ENCODE results near the gene SSMEM1. TPM values are rescaled to one million over a fixed set of nuclear protein-coding genes. Genes with fewer than 3 reads are reported as not detected.
"Not testable (repeated sequence)": the region's sequence is repeated elsewhere in the genome, so short reads cannot be mapped to it uniquely, and the experiment has no call there.

Gene SSMEM1
- total RNA-seq, 1 experiment from 2014 or later, result not detected

DNA sequence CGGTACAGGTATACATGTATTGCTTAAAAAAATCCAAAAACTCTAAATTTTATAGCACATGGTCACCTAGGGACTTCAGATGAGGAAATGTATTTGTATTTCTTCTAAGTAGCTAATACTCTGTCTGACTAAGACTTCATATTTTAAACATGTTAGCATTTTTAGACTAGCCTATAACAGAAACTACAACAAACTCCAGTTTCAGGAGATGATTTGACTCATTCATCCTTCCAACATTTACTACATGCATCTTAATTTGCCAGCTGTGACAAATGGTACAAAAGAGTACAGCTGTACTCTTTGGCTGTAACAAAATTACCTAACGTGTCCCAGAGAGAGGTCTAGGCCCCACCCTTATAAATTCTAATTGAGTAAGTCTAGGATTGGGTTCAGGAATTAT is 24.7 kb upstream of the SSMEM1 start:
- Histone ChIP-seq H3K9ac (ENCODE audit: extremely low read depth, insufficient read length, low read length) (no peak overlapping the region), H3K18ac (ENCODE audit: insufficient read length, low read depth, low read length) (no peak overlapping the region), H4K91ac (ENCODE audit: insufficient read length, low read depth, low read length) (no peak overlapping the region), H3T11ph (ENCODE audit: low read length) (no peak overlapping the region), H3K23ac (ENCODE audit: insufficient read length, low read depth, low read length) (no peak overlapping the region), H4K5ac (ENCODE audit: insufficient read length, low read depth, low read length) (no peak overlapping the region), H3K56ac (ENCODE audit: insufficient read length, low read depth, low read length) (no peak overlapping the region), H3K27me3 (ENCODE audit: insufficient read depth, low read length) (no peaks in the 10 kb centered on the region), H2BK5ac (ENCODE audit: insufficient read length, low read length) (no peak overlapping the region), H3K79me1 (ENCODE audit: insufficient read depth, low read depth, low read length, poor library complexity, severe bottlenecking) (no peaks in the 10 kb centered on the region), H3K14ac (ENCODE audit: insufficient read depth, low read length) (no peak overlapping the region), H2AFZ (ENCODE audit: low read length) (no peak overlapping the region), H2BK15ac (ENCODE audit: low read depth, low read length) (no peak overlapping the region), H2BK20ac (ENCODE audit: low read depth, low read length, poor library complexity, severe bottlenecking) (no peak overlapping the region), H3K4me1 (ENCODE audit: insufficient read depth, low read length) (no peaks in the 10 kb centered on the region), H2BK12ac (ENCODE audit: insufficient read length, low read depth, low read length) (no peak overlapping the region), H3K27ac (ENCODE audit: insufficient read length, low read depth, low read length) (no peak overlapping the region), H4K20me1 (ENCODE audit: control insufficient read depth, insufficient read depth, insufficient read length) (no peaks in the 10 kb centered on the region), H2BK120ac (ENCODE audit: low read depth, low read length, poor library complexity, severe bottlenecking) (no peak overlapping the region), H3K4me2 (ENCODE audit: insufficient read depth, insufficient read length, low read length) (no peak overlapping the region), H2AK5ac (ENCODE audit: insufficient read length, low read length) (no peak overlapping the region), H4K8ac (replicated peaks; ENCODE audit: insufficient read length, low read depth, low read length) (no peak overlapping the region), H3K9me3 (ENCODE audit: control insufficient read depth, low read depth, low read length) (no peaks in the 10 kb centered on the region), H3K79me2 (ENCODE audit: insufficient read depth, low read length) (no peaks in the 10 kb centered on the region), H3K4ac (ENCODE audit: low read depth, low read length) (no peak overlapping the region), H3K23me2 (ENCODE audit: insufficient read length, low read depth, low read length, poor library complexity, severe bottlenecking) (no peaks in the 10 kb centered on the region)
- Mint-ChIP-seq H3K4me3 (no peak overlapping the region), H3K27ac (no peak overlapping the region), H3K4me1 (no peaks in the 10 kb centered on the region), H3K36me3 (ENCODE audit: insufficient read depth in 1 of 3, low read depth in 3 of 3) (peaks cover 11 to 60% (median 46%) of the 10 kb centered on the region in 3 experiments; a peak in 6 of 7 replicates), H3K9me3 (no peaks in the 10 kb centered on the region), H3K27me3 (ENCODE audit: low read depth) (no peaks in the 10 kb centered on the region)
- no peak for TF ChIP-seq CTCF (conservative IDR thresholded peaks at IDR 0.05)
- no CpG with 5 or more reads among the region's 2 CpGs for WGBS (ENCODE audit: extremely low coverage, insufficient read length, low lambda C conversion rate)
- DNase-seq, result no peak

DNA sequence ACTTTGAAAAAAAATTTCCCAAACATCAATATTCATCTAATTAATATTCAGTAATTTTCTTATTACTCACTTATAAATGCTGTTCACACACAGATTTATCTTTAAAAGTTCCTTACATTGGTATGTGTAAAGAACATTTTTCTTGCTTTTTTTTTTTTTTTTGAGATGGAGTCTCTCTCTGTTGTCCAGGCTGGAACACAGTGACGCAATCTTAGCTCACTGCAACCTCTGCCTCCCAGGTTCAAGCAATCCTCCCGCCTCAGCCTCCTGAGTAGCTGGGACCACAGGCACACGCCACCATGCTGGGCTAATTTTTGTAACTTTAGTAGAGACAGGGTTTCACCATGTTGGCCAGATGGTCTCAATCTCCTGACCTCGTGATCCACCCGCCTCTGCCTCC is 23.3 kb upstream of the SSMEM1 start:
- not testable (repeated sequence) for H3K4me3 Mint-ChIP-seq

More for the DNA sequence above, 23.3 kb upstream of the SSMEM1 start:
- not testable (repeated sequence) for H2BK15ac ChIP-seq (ENCODE audit: low read depth, low read length); H2BK20ac ChIP-seq (ENCODE audit: low read depth, low read length, poor library complexity, severe bottlenecking); H3K4me1 ChIP-seq (ENCODE audit: insufficient read depth, low read length); H2BK5ac ChIP-seq (ENCODE audit: insufficient read length, low read length); H3K4ac ChIP-seq (ENCODE audit: low read depth, low read length); H3K4me1 Mint-ChIP-seq; H3K79me1 ChIP-seq (ENCODE audit: insufficient read depth, low read depth, low read length, poor library complexity, severe bottlenecking); H3K27ac ChIP-seq (ENCODE audit: insufficient read length, low read depth, low read length); H3K23ac ChIP-seq (ENCODE audit: insufficient read length, low read depth, low read length); H4K91ac ChIP-seq (ENCODE audit: insufficient read length, low read depth, low read length); H4K5ac ChIP-seq (ENCODE audit: insufficient read length, low read depth, low read length); H3T11ph ChIP-seq (ENCODE audit: low read length); H3K18ac ChIP-seq (ENCODE audit: insufficient read length, low read depth, low read length); H2AFZ ChIP-seq (ENCODE audit: low read length); H2BK120ac ChIP-seq (ENCODE audit: low read depth, low read length, poor library complexity, severe bottlenecking); H3K27ac Mint-ChIP-seq; H3K27me3 Mint-ChIP-seq (ENCODE audit: low read depth); H3K27me3 ChIP-seq (ENCODE audit: insufficient read depth, low read length); H3K9ac ChIP-seq (ENCODE audit: extremely low read depth, insufficient read length, low read length); H4K8ac ChIP-seq (replicated peaks; ENCODE audit: insufficient read length, low read depth, low read length); H3K4me2 ChIP-seq (ENCODE audit: insufficient read depth, insufficient read length, low read length); H3K14ac ChIP-seq (ENCODE audit: insufficient read depth, low read length); H3K79me2 ChIP-seq (ENCODE audit: insufficient read depth, low read length); DNase-seq; H4K20me1 ChIP-seq (ENCODE audit: control insufficient read depth, insufficient read depth, insufficient read length); H3K9me3 Mint-ChIP-seq; H2AK5ac ChIP-seq (ENCODE audit: insufficient read length, low read length); H3K56ac ChIP-seq (ENCODE audit: insufficient read length, low read depth, low read length); H3K9me3 ChIP-seq (ENCODE audit: control insufficient read depth, low read depth, low read length); H3K23me2 ChIP-seq (ENCODE audit: insufficient read length, low read depth, low read length, poor library complexity, severe bottlenecking); H2BK12ac ChIP-seq (ENCODE audit: insufficient read length, low read depth, low read length)
- WGBS (ENCODE audit: extremely low coverage, insufficient read length, low lambda C conversion rate), result no CpG with 5 or more reads among the region's 5 CpGs
- H3K36me3 Mint-ChIP-seq (ENCODE audit: insufficient read depth in 1 of 3, low read depth in 3 of 3), result peaks cover 15 to 62% (median 54%) of the 10 kb centered on the region in 3 experiments; a peak in 6 of 7 replicates
